Embryonic facial prominence (tissue), 1 donor: ENCODE data around the gene FAM9C.
"Not testable (repeated sequence)": the region's sequence is repeated elsewhere in the genome, so short reads cannot be mapped to it uniquely, and the experiment has no call there.

ENCODE experiments used
- DNase-seq: peaks from one replicate; pipeline ENCODE4 v3.0.0-alpha.2; 2016; ENCODE audit errors: extremely low spot score

Gene FAM9C

GRCh38 chrX:13076176-13076961 is 31.9 kb upstream of the FAM9C start:
- DNase-seq, result no peak

- no peak for DNase-seq
Observed at GRCh38 chrX:13074297-13075262, 30.2 kb upstream of the FAM9C start.

- DNase-seq, result no peak
Observed at GRCh38 chrX:13069771-13070416, 25.5 kb upstream of the FAM9C start.

- DNase-seq, result no peak
Observed at GRCh38 chrX:13068651-13069050, 24.2 kb upstream of the FAM9C start.

- no peak for DNase-seq
Observed at GRCh38 chrX:13067773-13068172, 23.4 kb upstream of the FAM9C start.

- no peak for DNase-seq
Observed at GRCh38 chrX:13066391-13066790, 22.0 kb upstream of the FAM9C start.

GRCh38 chrX:13064599-13065143 is 20.3 kb upstream of the FAM9C start:
- DNase-seq, result no peak

GRCh38 chrX:13063124-13063523 is 18.7 kb upstream of the FAM9C start:
- DNase-seq, result not testable (repeated sequence)

GRCh38 chrX:13062331-13062730 is 17.9 kb upstream of the FAM9C start:
- not testable (repeated sequence) for DNase-seq

- DNase-seq, result not testable (repeated sequence)
Observed at GRCh38 chrX:13061215-13061708, 16.8 kb upstream of the FAM9C start.

- no peak for DNase-seq
Observed at GRCh38 chrX:13059637-13060499, 15.4 kb upstream of the FAM9C start.

- DNase-seq, result no peak
Observed at GRCh38 chrX:13055486-13055885, 11.1 kb upstream of the FAM9C start.

GRCh38 chrX:13053171-13053570 is 8.8 kb upstream of the FAM9C start:
- no peak for DNase-seq

- no peak for DNase-seq
Observed at GRCh38 chrX:13051529-13052172, 7.2 kb upstream of the FAM9C start.

- DNase-seq, result no peak
Observed at GRCh38 chrX:13051167-13051528, 6.7 kb upstream of the FAM9C start.

- DNase-seq, result no peak
Observed at GRCh38 chrX:13050151-13050550, 5.7 kb upstream of the FAM9C start.

- no peak for DNase-seq
Observed at GRCh38 chrX:13048280-13048679, 3.9 kb upstream of the FAM9C start.

GRCh38 chrX:13047759-13048158 is 3.3 kb upstream of the FAM9C start:
- no peak for DNase-seq

GRCh38 chrX:13046141-13046855 is 1.9 kb upstream of the FAM9C start:
- no peak for DNase-seq

GRCh38 chrX:13043938-13044337 is 482 bp downstream of the FAM9C start:
- DNase-seq, result no peak
